Coronary artery (tissue), 2 donors: ENCODE measurements around the gene SIM1.

Source experiments
- DNase-seq: peaks from one replicate; pipeline ENCODE4 v3.0.0-alpha.2; 2017; ENCODE audit warnings: low spot score
- H3K27ac ChIP-seq, 2 donors: fragments of 200-600 bp; sonication (generic); one replicate each; pipeline ENCODE4 v1.5.1; 2016 to 2019
- H3K4me3 ChIP-seq: fragments of 200-600 bp; sonication (generic); 2 replicates; pipeline ENCODE4 v1.5.1; 2016; ENCODE audit warnings: mild to moderate bottlenecking, moderate library complexity
- CTCF ChIP-seq: fragments of 200-600 bp; sonication (generic); IDR thresholded peaks from one replicate; pipeline ENCODE4 v1.5.1; 2019; ENCODE audit warnings: antibody characterized with exemption

SIM1 gene

GRCh38 chr6:100458841-100459591, 5.7 kb downstream of the SIM1 start:
- no peak overlapping the region for H3K4me3 ChIP-seq
- H3K27ac ChIP-seq: no peak overlapping the region
- DNase-seq: no peak
- no peak for TF ChIP-seq CTCF

GRCh38 chr6:100457311-100457990, 7.3 kb downstream of the SIM1 start:
- H3K4me3 ChIP-seq: no peak overlapping the region
- no peak overlapping the region for H3K27ac ChIP-seq
- no peak for TF ChIP-seq CTCF
- no peak for DNase-seq

GRCh38 chr6:100456908-100457235, 7.8 kb downstream of the SIM1 start:
- no peak for DNase-seq
- H3K27ac ChIP-seq: no peak overlapping the region
- TF ChIP-seq CTCF: no peak
- no peak overlapping the region for H3K4me3 ChIP-seq

- H3K4me3 ChIP-seq: no peak overlapping the region
- DNase-seq: no peak
- no peak for TF ChIP-seq CTCF
- H3K27ac ChIP-seq: no peak overlapping the region
Observed at GRCh38 chr6:100456141-100456907, 8.4 kb downstream of the SIM1 start.

GRCh38 chr6:100455230-100456124, 9.2 kb downstream of the SIM1 start:
- H3K27ac ChIP-seq: no peak overlapping the region
- no peak for DNase-seq
- no peak for TF ChIP-seq CTCF
- no peak overlapping the region for H3K4me3 ChIP-seq

- Histone ChIP-seq H3K27ac (no peak overlapping the region), H3K4me3 (no peak overlapping the region)
- TF ChIP-seq CTCF: no peak
- DNase-seq: no peak
Observed at GRCh38 chr6:100454551-100455229, 10.0 kb downstream of the SIM1 start.
